ENCODE results near the gene CNIH2.
"Not testable (repeated sequence)": the region's sequence is repeated elsewhere in the genome, so short reads cannot be mapped to it uniquely, and the experiment has no call there.

CNIH2 gene

GRCh38 chr11:66291706-66292542 is 13.9 kb downstream of the CNIH2 start, which contains the start of gene TMEM151A:
Gene TMEM151A (plus strand): TSS chr11:66291894. CDS start chr11:66292014, 120 bp downstream.
- DNase-seq (ENCODE audit: low spot score), result no peak

- no peak for DNase-seq (ENCODE audit: low spot score)
These were observed 14.8 kb downstream of the CNIH2 start for GRCh38 chr11:66292543-66293332.

- no peak for DNase-seq (ENCODE audit: low spot score)
These were observed 15.4 kb downstream of the CNIH2 start for GRCh38 chr11:66293352-66293751.

- no peak for DNase-seq (ENCODE audit: low spot score)
These were observed 16.0 kb downstream of the CNIH2 start for GRCh38 chr11:66293777-66294625.

GRCh38 chr11:66294626-66295620 is 16.9 kb downstream of the CNIH2 start:
- DNase-seq (ENCODE audit: low spot score), result no peak

- no peak for DNase-seq (ENCODE audit: low spot score)
These were observed 19.6 kb downstream of the CNIH2 start for GRCh38 chr11:66297610-66298009.

GRCh38 chr11:66299186-66299585 is 21.2 kb downstream of the CNIH2 start:
- no peak for DNase-seq (ENCODE audit: low spot score)

GRCh38 chr11:66302656-66303055 is 24.7 kb downstream of the CNIH2 start:
- DNase-seq (ENCODE audit: low spot score), result no peak

GRCh38 chr11:66309475-66309874 is 31.5 kb downstream of the CNIH2 start:
- DNase-seq (ENCODE audit: low spot score), result no peak

GRCh38 chr11:66310324-66310723 is 32.3 kb downstream of the CNIH2 start:
- no peak for DNase-seq (ENCODE audit: low spot score)

- DNase-seq (ENCODE audit: low spot score), result not testable (repeated sequence)
These were observed 32.9 kb downstream of the CNIH2 start for GRCh38 chr11:66310803-66311440.

GRCh38 chr11:66311470-66311964 is 33.5 kb downstream of the CNIH2 start:
- DNase-seq (ENCODE audit: low spot score), result no peak

GRCh38 chr11:66311965-66312548 is 34.1 kb downstream of the CNIH2 start:
- peak; percentile 98 for DNase-seq (ENCODE audit: low spot score)

GRCh38 chr11:66312549-66313320 is 34.8 kb downstream of the CNIH2 start:
- DNase-seq (ENCODE audit: low spot score), result peak; percentile 98

GRCh38 chr11:66313321-66314185 is 35.6 kb downstream of the CNIH2 start:
- DNase-seq (ENCODE audit: low spot score), result no peak

GRCh38 chr11:66314186-66314501 is 36.2 kb downstream of the CNIH2 start:
- no peak for DNase-seq (ENCODE audit: low spot score)

- no peak for DNase-seq (ENCODE audit: low spot score)
These were observed 36.9 kb downstream of the CNIH2 start for GRCh38 chr11:66314561-66315497.
